MCF 10A (cell line): ENCODE measurements around the gene MICALL2. TPM values are rescaled to one million over a fixed set of nuclear protein-coding genes. Genes with fewer than 3 reads are reported as not detected.
"Not testable (repeated sequence)": the region's sequence is repeated elsewhere in the genome, so short reads cannot be mapped to it uniquely, and the experiment has no call there.

ENCODE experiments used
- BruUV-seq: library from RNA; stranded (reverse); fragments of 400-500 nt; replicated peaks from 2 replicates; lab custom pipeline; 2021; lab: Mats Ljungman, UMichigan
- CTCF ChIA-PET: fragments of 300-600 bp; sonication (Branson Sonifier 250); formaldehyde crosslinking; extraction: SDS; loops from one replicate; lab custom pipeline; 2021; ENCODE audit warnings: antibody characterized with exemption, inconsistent platforms; lab: Yijun Ruan, JAX
- POLR2A ChIA-PET: fragments of 300-600, 350-650 bp; sonication (Branson Sonifier 250); formaldehyde crosslinking; extraction: SDS; loops from one replicate; lab custom pipeline; 2020; ENCODE audit warnings: antibody characterized with exemption, inconsistent platforms; lab: Yijun Ruan, JAX
- DNase-seq: peaks from one replicate; pipeline ENCODE4 v3.0.0-alpha.2; 2018; ENCODE audit not compliant: unreplicated experiment
- H3K27ac Mint-ChIP-seq: one replicate; pipeline ENCODE4 v1.8.0; 2022; ENCODE audit warnings: mild to moderate bottlenecking, low read depth, mixed read lengths; ENCODE audit not compliant: unreplicated experiment
- H3K27me3 Mint-ChIP-seq: one replicate; pipeline ENCODE4 v1.8.0; 2022; ENCODE audit warnings: mixed read lengths; ENCODE audit not compliant: insufficient read depth, unreplicated experiment
- H3K36me3 Mint-ChIP-seq: one replicate; pipeline ENCODE4 v1.8.0; 2022; ENCODE audit warnings: mild to moderate bottlenecking, moderate library complexity, mixed read lengths; ENCODE audit not compliant: insufficient read depth, unreplicated experiment
- H3K4me1 Mint-ChIP-seq: one replicate; pipeline ENCODE4 v1.8.0; 2022; ENCODE audit warnings: mixed read lengths; ENCODE audit not compliant: insufficient read depth, unreplicated experiment
- H3K4me3 Mint-ChIP-seq: one replicate; pipeline ENCODE4 v1.8.0; 2022; ENCODE audit warnings: mild to moderate bottlenecking, moderate library complexity, mixed read lengths; ENCODE audit not compliant: unreplicated experiment
- H3K9me3 Mint-ChIP-seq: one replicate; pipeline ENCODE4 v1.8.0; 2022; ENCODE audit warnings: mixed read lengths; ENCODE audit not compliant: unreplicated experiment
- intact Hi-C: fragments of 100-400 bp; cut with micrococcal nuclease; formaldehyde crosslinking; loops from 2 replicates; pipeline ENCODE4 v1.14.1; 2022
- total RNA-seq: library from RNA; stranded (reverse); gene quantifications from 2 replicates; pipeline ENCODE4 v1.2.3, GENCODE V29; 2022
- TF ChIP-seq, protein P1 (sequence below): fragments of 200-600 bp; IDR thresholded peaks from one replicate; pipeline ENCODE4 v1.8.0; 2022; ENCODE audit warnings: antibody characterized with exemption, mild to moderate bottlenecking; ENCODE audit not compliant: unreplicated experiment

Gene MICALL2
- total RNA-seq, 1 experiment from 2014 or later: 15.8 TPM

DNA sequence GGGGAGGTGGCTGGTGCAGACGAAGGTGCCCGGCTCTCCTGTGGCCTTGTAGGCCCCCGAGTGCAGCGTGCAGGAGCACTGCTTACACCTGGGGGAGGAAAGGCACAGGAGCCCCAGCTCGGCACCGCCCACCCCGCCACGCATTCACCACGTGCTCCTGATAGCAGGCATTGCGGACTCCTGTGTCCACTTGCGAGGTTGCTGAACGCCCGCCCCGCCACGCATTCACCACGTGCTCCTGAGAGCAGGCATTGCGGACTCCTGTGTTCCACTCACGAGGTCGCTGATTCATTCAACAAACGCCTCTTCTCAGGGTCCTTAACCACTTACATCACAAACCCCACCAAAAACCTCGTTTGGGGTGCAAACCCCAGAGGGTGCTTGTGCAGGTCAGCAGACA is 13.9 kb downstream of the MICALL2 start:
- CTCF ChIA-PET: interaction anchor here (0.6 to 1.3 kb wide), 2 partner anchors 13 to 108 kb away, joined by 3 to 6 read pairs; no protein-coding TSS in a partner anchor
- no peaks in the 10 kb centered on the region for H3K9me3 Mint-ChIP-seq
- BruUV-seq: no TSS peak

DNA sequence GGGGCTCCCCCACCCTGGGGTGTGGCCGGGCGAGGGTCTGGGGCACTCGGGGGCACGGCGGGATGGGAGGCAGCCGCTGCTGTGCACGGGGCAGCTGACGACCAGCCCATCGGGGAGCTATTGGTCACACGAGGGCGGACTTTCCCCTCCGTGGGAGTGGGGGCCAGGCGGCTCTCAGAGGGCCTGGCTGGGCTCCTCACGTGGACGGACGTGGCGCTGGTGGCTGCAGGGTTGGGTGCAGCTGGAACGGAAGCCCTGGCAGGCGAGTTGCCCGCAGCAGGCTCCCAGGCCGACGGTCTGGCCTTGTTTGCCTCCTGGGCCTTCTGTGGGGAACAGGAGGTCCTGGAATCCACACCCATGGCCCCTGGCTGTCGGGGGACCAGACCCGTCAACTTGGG is 14.3 kb downstream of the MICALL2 start:
- Mint-ChIP-seq H3K36me3 (no peaks in the 10 kb centered on the region), H3K27ac (no peak overlapping the region), H3K4me3 (no peak overlapping the region), H3K9me3 (no peaks in the 10 kb centered on the region), H3K4me1 (peaks cover 5% of the 10 kb centered on the region), H3K27me3 (no peaks in the 10 kb centered on the region)
- ChIA-PET POLR2A (no interaction called here), CTCF (interaction anchor here (1.3 kb wide), 1 partner anchor 13 kb away, joined by 6 read pairs; no protein-coding TSS in a partner anchor)
- intact Hi-C loops: no loop called here
- no peak for DNase-seq
- TF ChIP-seq, protein P1, sequence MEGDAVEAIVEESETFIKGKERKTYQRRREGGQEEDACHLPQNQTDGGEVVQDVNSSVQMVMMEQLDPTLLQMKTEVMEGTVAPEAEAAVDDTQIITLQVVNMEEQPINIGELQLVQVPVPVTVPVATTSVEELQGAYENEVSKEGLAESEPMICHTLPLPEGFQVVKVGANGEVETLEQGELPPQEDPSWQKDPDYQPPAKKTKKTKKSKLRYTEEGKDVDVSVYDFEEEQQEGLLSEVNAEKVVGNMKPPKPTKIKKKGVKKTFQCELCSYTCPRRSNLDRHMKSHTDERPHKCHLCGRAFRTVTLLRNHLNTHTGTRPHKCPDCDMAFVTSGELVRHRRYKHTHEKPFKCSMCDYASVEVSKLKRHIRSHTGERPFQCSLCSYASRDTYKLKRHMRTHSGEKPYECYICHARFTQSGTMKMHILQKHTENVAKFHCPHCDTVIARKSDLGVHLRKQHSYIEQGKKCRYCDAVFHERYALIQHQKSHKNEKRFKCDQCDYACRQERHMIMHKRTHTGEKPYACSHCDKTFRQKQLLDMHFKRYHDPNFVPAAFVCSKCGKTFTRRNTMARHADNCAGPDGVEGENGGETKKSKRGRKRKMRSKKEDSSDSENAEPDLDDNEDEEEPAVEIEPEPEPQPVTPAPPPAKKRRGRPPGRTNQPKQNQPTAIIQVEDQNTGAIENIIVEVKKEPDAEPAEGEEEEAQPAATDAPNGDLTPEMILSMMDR: no peak
- BruUV-seq: no TSS peak

More for the DNA sequence above, 13.9 kb downstream of the MICALL2 start:
- H3K4me1 Mint-ChIP-seq: peaks cover 5% of the 10 kb centered on the region
- intact Hi-C loops: no loop called here
- POLR2A ChIA-PET: no interaction called here
- H3K27me3 Mint-ChIP-seq: no peaks in the 10 kb centered on the region
- DNase-seq: no peak
- no peaks in the 10 kb centered on the region for H3K36me3 Mint-ChIP-seq
- no peak overlapping the region for H3K27ac Mint-ChIP-seq
- no peak overlapping the region for H3K4me3 Mint-ChIP-seq
- TF ChIP-seq, protein P1: no peak

GRCh38 chr7:1444214-1444924 is 14.9 kb downstream of the MICALL2 start:
- ChIA-PET CTCF (interaction anchor here (1.3 kb wide), 1 partner anchor 12 kb away, joined by 6 read pairs; no protein-coding TSS in a partner anchor), POLR2A (no interaction called here)
- intact Hi-C loops: no loop called here
- no peak for DNase-seq
- TF ChIP-seq, protein P1: no peak
- peaks cover 5% of the 10 kb centered on the region for H3K4me1 Mint-ChIP-seq
- H3K27ac Mint-ChIP-seq: no peak overlapping the region
- H3K9me3 Mint-ChIP-seq: no peaks in the 10 kb centered on the region
- no peak overlapping the region for H3K4me3 Mint-ChIP-seq
- no peaks in the 10 kb centered on the region for H3K27me3 Mint-ChIP-seq
- no TSS peak for BruUV-seq
- no peaks in the 10 kb centered on the region for H3K36me3 Mint-ChIP-seq

GRCh38 chr7:1443587-1444200 is 15.6 kb downstream of the MICALL2 start:
- H3K36me3 Mint-ChIP-seq, H3K27ac Mint-ChIP-seq, POLR2A ChIA-PET, H3K4me3 Mint-ChIP-seq, H3K9me3 Mint-ChIP-seq, CTCF ChIA-PET, DNase-seq, H3K27me3 Mint-ChIP-seq, BruUV-seq, H3K4me1 Mint-ChIP-seq, intact Hi-C loops: not testable (repeated sequence)
